ENCODE measurements around the gene ATXN7. TPM values are rescaled to one million over a fixed set of nuclear protein-coding genes. Genes with fewer than 3 reads are reported as not detected.

The ATXN7 gene
- total and polyA plus RNA-seq, 10 of the 15 experiments (the other 5 are each of a cell fraction or from before 2014, with no cell fraction given), result 0.83 to 24.6 (median 8.5) TPM

GRCh38 chr3:63954182-63954581, 90.5 kb downstream of the ATXN7 start:
- H3K4me2 ChIP-seq (ENCODE audit: control insufficient read depth, insufficient read depth), result no peak overlapping the region
- peaks cover 3 to 9% of the 10 kb centered on the region in 2 experiments for H3K36me3 ChIP-seq (ENCODE audit: control insufficient read depth in 2 of 2, insufficient read depth in 2 of 2, low read length in 1 of 2)
- peaks cover 7% of the 10 kb centered on the region; the same call in 1 of the 2 replicates for H3K4me1 ChIP-seq (ENCODE audit: control insufficient read depth, insufficient read depth, low read length)
- RAD21 ChIA-PET (ENCODE audit: unreplicated experiment), result no interaction called here
- POLR2A ChIA-PET, result no interaction called here
- H3K9ac ChIP-seq (ENCODE audit: control insufficient read depth, insufficient read depth, low read length), result no peak overlapping the region
- peaks cover under 1% of the 10 kb centered on the region for H3K79me2 ChIP-seq (ENCODE audit: control insufficient read depth, insufficient read depth, low read length)
- CTCF ChIA-PET, result interaction anchor here (1.2 kb wide), 1 partner anchor 15 kb away, joined by 3 read pairs; no protein-coding TSS in a partner anchor
- H3K9me3 ChIP-seq (replicated peaks; ENCODE audit: control insufficient read depth, insufficient read depth, low read length), result no peaks in the 10 kb centered on the region
- no peaks in the 10 kb centered on the region for H3K27me3 ChIP-seq (replicated peaks in 1 of 2; ENCODE audit: control insufficient read depth in 2 of 2, insufficient read depth in 2 of 2, low read length in 1 of 2)
- DNase-seq (ENCODE audit: low read depth, low spot score) (no peak), ATAC-seq (no peak), FAIRE-seq (no peak)
- no peak overlapping the region for H3K4me3 ChIP-seq
- SMC1A ChIA-PET (ENCODE audit: uncharacterized antibody, unreplicated experiment), result no interaction called here
- H2AFZ ChIP-seq (ENCODE audit: control insufficient read depth, low read depth, low read length), result no peak overlapping the region
- BruUV-seq (replicated peaks), result no TSS peak
- 93% methylated on average over 5 of the region's 5 CpGs for WGBS (ENCODE audit: insufficient coverage, insufficient replicate concordance, low lambda C conversion rate, missing lambda C conversion rate)
- no peak for TF ChIP-seq BRCA1 (IDR thresholded peaks at IDR 0.05; ENCODE audit: low read depth, low read length)
- no peak for TF ChIP-seq EED (IDR thresholded peaks at IDR 0.05; ENCODE audit: low read depth)
- H4K20me1 ChIP-seq (ENCODE audit: control insufficient read depth, insufficient read depth), result no peaks in the 10 kb centered on the region
- intact Hi-C loops (cut with micrococcal nuclease; ENCODE audit: unreplicated experiment) (no loop called here), in situ Hi-C loops (cut with MboI) (no loop called here)
- H3K27ac ChIP-seq (ENCODE audit: control insufficient read depth, insufficient read depth), result no peak overlapping the region

- BruUV-seq (replicated peaks), result no TSS peak
- FAIRE-seq (no peak), ATAC-seq (no peak), DNase-seq (ENCODE audit: low read depth, low spot score) (no peak)
- RAD21 ChIA-PET (ENCODE audit: unreplicated experiment), result no interaction called here
- SMC1A ChIA-PET (ENCODE audit: uncharacterized antibody, unreplicated experiment), result interaction anchor here (1.2 to 1.7 kb wide), 3 partner anchors 13 to 53 kb away, joined by 3 to 5 read pairs (median 4); no protein-coding TSS in a partner anchor
- Histone ChIP-seq H3K36me3 (ENCODE audit: control insufficient read depth in 2 of 2, insufficient read depth in 2 of 2, low read length in 1 of 2) (peaks cover 3 to 9% of the 10 kb centered on the region in 2 experiments), H3K27ac (ENCODE audit: control insufficient read depth, insufficient read depth) (no peak overlapping the region), H3K27me3 (replicated peaks in 1 of 2; ENCODE audit: control insufficient read depth in 2 of 2, insufficient read depth in 2 of 2, low read length in 1 of 2) (no peaks in the 10 kb centered on the region), H3K9ac (ENCODE audit: control insufficient read depth, insufficient read depth, low read length) (no peak overlapping the region), H4K20me1 (ENCODE audit: control insufficient read depth, insufficient read depth) (no peaks in the 10 kb centered on the region), H2AFZ (ENCODE audit: control insufficient read depth, low read depth, low read length) (no peak overlapping the region), H3K4me3 (no peak overlapping the region), H3K4me2 (ENCODE audit: control insufficient read depth, insufficient read depth) (no peak overlapping the region), H3K9me3 (replicated peaks; ENCODE audit: control insufficient read depth, insufficient read depth, low read length) (no peaks in the 10 kb centered on the region), H3K79me2 (ENCODE audit: control insufficient read depth, insufficient read depth, low read length) (peaks cover 6% of the 10 kb centered on the region), H3K4me1 (ENCODE audit: control insufficient read depth, insufficient read depth, low read length) (peaks cover 10% of the 10 kb centered on the region; the same call in 1 of the 2 replicates)
- intact Hi-C loops (cut with micrococcal nuclease; ENCODE audit: unreplicated experiment) (no loop called here), in situ Hi-C loops (cut with MboI) (no loop called here)
- POLR2A ChIA-PET, result interaction anchor here (0.6 to 0.7 kb wide), 2 partner anchors 53 to 78 kb away, joined by 3 to 7 read pairs; no protein-coding TSS in a partner anchor
- CTCF ChIA-PET, result interaction anchor here (1.7 kb wide), 1 partner anchor 36 kb away, joined by 4 read pairs; no protein-coding TSS in a partner anchor
- no peak for TF ChIP-seq IRF5 (IDR thresholded peaks at IDR 0.05; ENCODE audit: borderline replicate concordance)
- no peak for TF ChIP-seq PAX5 (IDR thresholded peaks at IDR 0.05; ENCODE audit: borderline replicate concordance, low read depth, low read length)
- no peak for TF ChIP-seq NR2C2 (IDR thresholded peaks at IDR 0.05; ENCODE audit: borderline replicate concordance, control insufficient read depth, insufficient read length, low read depth)
- TF ChIP-seq BCLAF1 (IDR thresholded peaks at IDR 0.05), result no peak
- TF ChIP-seq NFIC (IDR thresholded peaks at IDR 0.05; ENCODE audit: low read depth, low read length), result no peak
- no peak for TF ChIP-seq YBX1 (IDR thresholded peaks at IDR 0.05)
- no peak for TF ChIP-seq POLR2AphosphoS5 (IDR thresholded peaks at IDR 0.05; ENCODE audit: low read length)
- WGBS (ENCODE audit: insufficient coverage, insufficient replicate concordance, low lambda C conversion rate, missing lambda C conversion rate), result 79% methylated on average over 3 of the region's 3 CpGs
Observed at GRCh38 chr3:63955036-63955650, 91.5 kb downstream of the ATXN7 start.

Measured in GM12878 (cell line).